ENCODE data around the gene PXMP4.

DNA sequence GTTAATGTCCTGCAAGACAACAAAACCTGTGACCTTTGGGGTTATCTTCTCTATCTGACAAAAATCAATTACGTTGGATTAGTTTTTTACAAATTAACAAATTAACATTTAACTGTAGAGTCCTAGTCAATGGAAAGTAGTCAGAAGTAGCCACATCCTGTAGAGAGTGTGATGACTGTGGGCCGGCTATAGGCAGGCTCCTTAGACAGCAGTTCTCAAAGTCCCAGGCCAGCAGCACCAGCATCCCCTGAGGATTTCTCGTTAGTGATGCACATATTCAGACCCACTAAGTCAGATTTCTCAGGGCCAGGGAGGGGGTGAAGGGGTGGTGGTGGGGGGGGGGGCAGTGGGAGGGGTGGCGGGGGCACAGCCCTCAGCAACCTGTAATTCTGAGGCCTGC is 48.9 kb upstream of the PXMP4 start:
- TF ChIP-seq, protein P1, sequence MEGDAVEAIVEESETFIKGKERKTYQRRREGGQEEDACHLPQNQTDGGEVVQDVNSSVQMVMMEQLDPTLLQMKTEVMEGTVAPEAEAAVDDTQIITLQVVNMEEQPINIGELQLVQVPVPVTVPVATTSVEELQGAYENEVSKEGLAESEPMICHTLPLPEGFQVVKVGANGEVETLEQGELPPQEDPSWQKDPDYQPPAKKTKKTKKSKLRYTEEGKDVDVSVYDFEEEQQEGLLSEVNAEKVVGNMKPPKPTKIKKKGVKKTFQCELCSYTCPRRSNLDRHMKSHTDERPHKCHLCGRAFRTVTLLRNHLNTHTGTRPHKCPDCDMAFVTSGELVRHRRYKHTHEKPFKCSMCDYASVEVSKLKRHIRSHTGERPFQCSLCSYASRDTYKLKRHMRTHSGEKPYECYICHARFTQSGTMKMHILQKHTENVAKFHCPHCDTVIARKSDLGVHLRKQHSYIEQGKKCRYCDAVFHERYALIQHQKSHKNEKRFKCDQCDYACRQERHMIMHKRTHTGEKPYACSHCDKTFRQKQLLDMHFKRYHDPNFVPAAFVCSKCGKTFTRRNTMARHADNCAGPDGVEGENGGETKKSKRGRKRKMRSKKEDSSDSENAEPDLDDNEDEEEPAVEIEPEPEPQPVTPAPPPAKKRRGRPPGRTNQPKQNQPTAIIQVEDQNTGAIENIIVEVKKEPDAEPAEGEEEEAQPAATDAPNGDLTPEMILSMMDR (IDR thresholded peaks at IDR 0.05; ENCODE audit: low read depth, low read length), result no peak
- TF ChIP-seq EZH2phosphoT487 (IDR thresholded peaks at IDR 0.05; ENCODE audit: low read depth), result no peak

Data from OCI-LY3 (cell line).